Endometrium (tissue), 2 donors: ENCODE measurements around the gene RCAN1.
"Not testable (repeated sequence)": the region's sequence is repeated elsewhere in the genome, so short reads cannot be mapped to it uniquely, and the experiment has no call there.

Source experiments
- FAIRE-seq: peaks from 2 replicates; lab custom pipeline; 2012; peaks lifted over from hg19 to GRCh38; lab: Jason Lieb, UNC
- donor health status: control.
- donor health status: control.

The RCAN1 gene

GRCh38 chr21:34568801-34569200 lies 46.1 kb downstream of the RCAN1 start:
- FAIRE-seq: not testable (repeated sequence)

- no peak for FAIRE-seq
Observed at GRCh38 chr21:34567604-34568155, 47.2 kb downstream of the RCAN1 start.

GRCh38 chr21:34565238-34565637 lies 49.7 kb downstream of the RCAN1 start:
- no peak for FAIRE-seq

- FAIRE-seq: not testable (repeated sequence)
Observed at GRCh38 chr21:34563370-34563769, 51.5 kb downstream of the RCAN1 start.

- no peak for FAIRE-seq
Observed at GRCh38 chr21:34561806-34562205, 53.1 kb downstream of the RCAN1 start.

- no peak for FAIRE-seq
Observed at GRCh38 chr21:34560609-34561008, 54.3 kb downstream of the RCAN1 start.

GRCh38 chr21:34560021-34560420 lies 54.9 kb downstream of the RCAN1 start:
- FAIRE-seq: no peak

GRCh38 chr21:34559089-34559631 lies 55.8 kb downstream of the RCAN1 start:
- FAIRE-seq: no peak

GRCh38 chr21:34558166-34558565 lies 56.7 kb downstream of the RCAN1 start:
- FAIRE-seq: no peak

GRCh38 chr21:34557261-34557660 lies 57.7 kb downstream of the RCAN1 start:
- no peak for FAIRE-seq

- FAIRE-seq: not testable (repeated sequence)
Observed at GRCh38 chr21:34554670-34555069, 60.2 kb downstream of the RCAN1 start.

- no peak for FAIRE-seq
Observed at GRCh38 chr21:34554227-34554626, 60.7 kb downstream of the RCAN1 start.

GRCh38 chr21:34553151-34553952 lies 61.6 kb downstream of the RCAN1 start:
- no peak for FAIRE-seq

- FAIRE-seq: no peak
Observed at GRCh38 chr21:34552360-34553098, 62.4 kb downstream of the RCAN1 start.

- FAIRE-seq: no peak
Observed at GRCh38 chr21:34550182-34550799, 64.6 kb downstream of the RCAN1 start.

GRCh38 chr21:34548781-34549376 lies 66.0 kb downstream of the RCAN1 start:
- FAIRE-seq: no peak

GRCh38 chr21:34546542-34546941 lies 68.4 kb downstream of the RCAN1 start:
- FAIRE-seq: no peak

- FAIRE-seq: no peak
Observed at GRCh38 chr21:34545079-34545884, 69.6 kb downstream of the RCAN1 start.

- FAIRE-seq: no peak
Observed at GRCh38 chr21:34544032-34544496, 70.8 kb downstream of the RCAN1 start.

GRCh38 chr21:34543017-34543416 lies 71.9 kb downstream of the RCAN1 start:
- FAIRE-seq: no peak

GRCh38 chr21:34540206-34540605 lies 74.7 kb downstream of the RCAN1 start:
- no peak for FAIRE-seq
